GM10847 (cell line): ENCODE results near the gene AHCYL1.

ENCODE experiments used
- POLR2A ChIP-seq: IDR thresholded peaks from 2 replicates; pipeline ENCODE4 v1.6.1; 2011; ENCODE audit not compliant: insufficient read length; ENCODE audit errors: extremely low read depth

AHCYL1 gene

GRCh38 chr1:110069404-110070281 is 85.1 kb downstream of the AHCYL1 start:
- TF ChIP-seq POLR2A = no peak

GRCh38 chr1:110070282-110070669 is 85.7 kb downstream of the AHCYL1 start:
- no peak for TF ChIP-seq POLR2A

GRCh38 chr1:110070671-110071242 is 86.2 kb downstream of the AHCYL1 start, which contains the start of gene ALX3:
Gene ALX3 (minus strand): TSS chr1:110070672. CDS start chr1:110070612, 60 bp downstream.
- no peak for TF ChIP-seq POLR2A
